Renal pelvis (tissue), 4 donors: Measurements from ENCODE around the gene PPM1H. TPM values are rescaled to one million over a fixed set of nuclear protein-coding genes. Genes with fewer than 3 reads are reported as not detected.
"Not testable (repeated sequence)": the region's sequence is repeated elsewhere in the genome, so short reads cannot be mapped to it uniquely, and the experiment has no call there.

Source experiments
- DNase-seq: peaks from one replicate; pipeline ENCODE4 v3.0.0-alpha.2; 2013
- polyA plus RNA-seq, 3 donors: library from polyadenylated mRNA; unstranded; fragments of 120-200 nt; gene quantifications; one replicate each; pipeline ENCODE4 v1.2.1, GENCODE V29; 2013; ENCODE audit not compliant: insufficient read length in 3 of 3

Gene PPM1H
- polyA plus RNA-seq, 3 donors: 27.7 to 28.9 (median 27.7) TPM

- DNase-seq: no peak
Measured at GRCh38 chr12:62913380-62913779, 21.6 kb downstream of the PPM1H start.

- DNase-seq: no peak
Measured at GRCh38 chr12:62912644-62913043, 22.3 kb downstream of the PPM1H start.

GRCh38 chr12:62911286-62911685 lies 23.7 kb downstream of the PPM1H start:
- no peak for DNase-seq

- DNase-seq: no peak
Measured at GRCh38 chr12:62910549-62911169, 24.3 kb downstream of the PPM1H start.

GRCh38 chr12:62909340-62909739 lies 25.6 kb downstream of the PPM1H start:
- DNase-seq: no peak

GRCh38 chr12:62908674-62909073 lies 26.3 kb downstream of the PPM1H start:
- no peak for DNase-seq

GRCh38 chr12:62907561-62907960 lies 27.4 kb downstream of the PPM1H start:
- DNase-seq: no peak

- DNase-seq: no peak
Measured at GRCh38 chr12:62907078-62907477, 27.9 kb downstream of the PPM1H start.

GRCh38 chr12:62903151-62903550 lies 31.8 kb downstream of the PPM1H start:
- DNase-seq: no peak

- DNase-seq: no peak
Measured at GRCh38 chr12:62900686-62901272, 34.2 kb downstream of the PPM1H start.

GRCh38 chr12:62899568-62900390 lies 35.2 kb downstream of the PPM1H start:
- no peak for DNase-seq

GRCh38 chr12:62898526-62898925 lies 36.4 kb downstream of the PPM1H start:
- DNase-seq: no peak

GRCh38 chr12:62895351-62895877 lies 39.5 kb downstream of the PPM1H start:
- DNase-seq: no peak

GRCh38 chr12:62893276-62893675 lies 41.7 kb downstream of the PPM1H start:
- no peak for DNase-seq

- DNase-seq: no peak
Measured at GRCh38 chr12:62891805-62892549, 43.0 kb downstream of the PPM1H start.

GRCh38 chr12:62888454-62889110 lies 46.4 kb downstream of the PPM1H start:
- DNase-seq: no peak

GRCh38 chr12:62886796-62887195 lies 48.2 kb downstream of the PPM1H start:
- DNase-seq: no peak

- no peak for DNase-seq
Measured at GRCh38 chr12:62885242-62885641, 49.7 kb downstream of the PPM1H start.

GRCh38 chr12:62884832-62885231 lies 50.1 kb downstream of the PPM1H start:
- not testable (repeated sequence) for DNase-seq

GRCh38 chr12:62882696-62883095 lies 52.3 kb downstream of the PPM1H start:
- DNase-seq: no peak

- no peak for DNase-seq
Measured at GRCh38 chr12:62882140-62882539, 52.8 kb downstream of the PPM1H start.

GRCh38 chr12:62879691-62880090 lies 55.3 kb downstream of the PPM1H start:
- DNase-seq: no peak
